NCI-H524 (cell line): ENCODE results near the gene RAB27A.
"Not testable (repeated sequence)": the region's sequence is repeated elsewhere in the genome, so short reads cannot be mapped to it uniquely, and the experiment has no call there.

Source experiments
- DNase-seq, 2 experiments: peaks; one replicate each; lab custom pipeline; 2025; lab: John Stamatoyannopoulos, UW

RAB27A gene

DNA sequence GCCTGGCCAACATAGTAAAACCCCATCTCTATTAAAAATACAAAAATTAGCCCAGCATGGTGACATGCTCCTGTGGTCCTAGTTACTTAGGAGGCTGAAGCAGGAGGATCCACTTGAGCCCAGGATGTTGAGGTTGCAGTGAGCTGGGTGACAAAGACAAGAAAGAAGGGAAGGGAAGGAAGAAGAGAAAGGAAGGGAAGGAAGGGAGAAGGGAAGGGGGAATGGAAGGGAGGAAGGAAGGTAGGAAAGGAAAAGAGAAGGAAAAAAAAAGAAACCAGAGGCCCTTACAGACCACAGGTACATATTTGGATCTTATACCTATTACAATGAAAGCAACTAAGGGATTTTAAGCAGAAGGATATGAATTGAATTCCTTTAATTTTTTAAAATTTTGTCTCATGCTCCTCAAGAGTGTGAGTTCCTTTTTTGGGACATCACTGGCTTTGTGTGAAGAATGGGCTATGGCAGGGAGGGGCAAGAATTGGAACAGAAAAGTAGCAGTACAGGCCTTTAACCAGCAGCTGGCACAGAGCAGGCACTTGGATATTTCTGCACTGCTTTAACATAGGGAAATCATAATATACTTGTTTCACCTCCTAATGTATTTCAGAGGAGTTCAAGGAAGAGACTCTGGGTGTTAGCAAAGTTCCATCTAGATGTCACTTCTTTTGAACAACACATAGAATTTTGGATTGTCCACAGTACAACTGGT lies 7.9 kb downstream of the RAB27A start:
- no peak for DNase-seq

DNA sequence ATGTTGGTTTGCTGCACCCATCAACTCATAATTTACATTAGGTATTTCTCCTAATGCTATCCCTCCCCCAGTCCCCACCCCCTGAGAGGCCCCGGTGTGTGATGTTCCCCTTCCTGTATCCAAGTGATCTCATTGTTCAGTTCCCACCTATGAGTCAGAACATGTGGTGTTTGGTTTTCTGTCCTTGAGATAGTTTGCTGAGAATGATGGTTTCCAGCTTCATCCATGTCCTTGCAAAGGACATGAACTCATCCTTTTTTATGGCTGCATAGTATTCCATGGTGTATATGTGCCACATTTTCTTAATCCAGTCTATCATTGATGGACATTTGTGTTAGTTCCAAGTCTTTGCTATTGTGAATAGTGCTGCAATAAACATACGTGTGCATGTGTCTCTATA lies 9.0 kb downstream of the RAB27A start:
- not testable (repeated sequence) for DNase-seq

DNA sequence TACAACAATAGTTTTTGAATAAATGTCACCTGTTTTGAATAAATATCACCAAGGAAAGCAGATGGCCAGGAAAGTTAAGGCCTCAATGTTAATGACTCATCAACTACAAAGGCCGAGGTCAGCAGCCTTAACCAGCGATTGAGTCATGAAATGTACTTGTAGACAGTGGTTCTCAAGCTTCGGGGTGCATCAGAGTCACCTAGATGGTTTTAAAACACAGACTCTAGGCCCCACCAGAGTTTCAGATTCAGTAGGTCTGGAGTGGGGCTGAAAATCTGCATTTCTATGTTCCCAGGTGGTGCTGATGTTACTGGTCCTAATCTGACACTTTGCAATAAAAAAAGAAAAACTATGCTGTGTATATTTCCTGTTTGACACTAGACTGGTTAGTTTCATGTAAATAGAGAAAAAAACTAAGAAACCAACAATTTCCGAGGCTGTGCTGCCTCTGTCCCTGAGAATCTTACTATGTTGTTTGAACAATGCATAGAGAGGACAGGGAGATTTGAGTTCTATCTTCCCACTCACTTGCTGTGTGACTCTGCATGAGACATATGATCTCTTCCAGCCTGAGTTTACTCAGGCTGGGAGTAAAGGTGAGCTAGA lies 9.8 kb downstream of the RAB27A start:
- DNase-seq = no peak

DNA sequence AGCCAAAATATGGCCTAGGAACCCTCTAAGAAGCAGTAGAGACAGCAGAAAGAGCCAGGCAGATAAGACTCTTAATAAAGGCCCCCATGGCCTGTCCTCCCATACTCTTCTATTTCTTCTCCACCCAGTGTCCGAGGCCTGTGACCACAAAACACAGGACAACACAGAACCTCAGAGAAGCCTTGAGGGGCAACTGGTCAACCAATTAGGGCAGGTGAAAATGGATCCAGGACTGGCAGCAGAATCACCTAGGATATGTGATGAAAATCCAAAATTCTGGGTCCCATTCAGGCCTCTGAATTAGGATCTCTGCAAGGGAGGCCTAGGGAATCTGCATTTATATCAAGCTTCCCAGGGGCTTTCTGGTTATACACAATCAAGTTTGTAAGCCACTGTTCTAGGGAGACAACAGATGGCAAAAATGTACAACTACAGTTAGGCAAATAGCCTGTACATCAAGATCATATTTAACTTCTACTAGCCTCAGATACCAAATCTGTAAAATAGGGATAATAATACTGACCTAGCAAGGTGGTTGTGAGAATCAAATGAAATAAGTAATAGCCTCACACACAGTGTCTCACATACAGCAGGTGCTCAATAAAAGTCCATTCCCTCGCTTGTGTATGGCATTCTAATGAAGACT lies 10.4 kb downstream of the RAB27A start:
- no peak for DNase-seq

DNA sequence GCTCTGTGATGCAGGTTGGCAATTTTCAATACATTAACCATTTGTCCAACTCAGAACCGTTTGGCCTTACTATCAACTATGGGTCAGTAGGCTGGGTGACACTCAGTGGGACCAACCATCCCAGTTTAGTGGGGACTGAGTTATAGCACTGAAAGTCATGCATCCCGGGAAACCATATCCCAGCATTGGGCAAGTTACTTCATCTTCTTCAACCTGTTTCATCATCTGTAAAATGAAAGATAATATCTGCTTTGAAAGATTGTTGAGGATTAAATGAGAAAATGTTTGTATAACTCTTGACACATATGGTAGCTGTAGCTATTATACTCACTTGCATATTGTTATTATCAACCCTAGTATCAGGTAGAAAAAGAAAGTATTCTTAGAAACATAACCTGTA lies 11.9 kb downstream of the RAB27A start:
- no peak for DNase-seq

DNA sequence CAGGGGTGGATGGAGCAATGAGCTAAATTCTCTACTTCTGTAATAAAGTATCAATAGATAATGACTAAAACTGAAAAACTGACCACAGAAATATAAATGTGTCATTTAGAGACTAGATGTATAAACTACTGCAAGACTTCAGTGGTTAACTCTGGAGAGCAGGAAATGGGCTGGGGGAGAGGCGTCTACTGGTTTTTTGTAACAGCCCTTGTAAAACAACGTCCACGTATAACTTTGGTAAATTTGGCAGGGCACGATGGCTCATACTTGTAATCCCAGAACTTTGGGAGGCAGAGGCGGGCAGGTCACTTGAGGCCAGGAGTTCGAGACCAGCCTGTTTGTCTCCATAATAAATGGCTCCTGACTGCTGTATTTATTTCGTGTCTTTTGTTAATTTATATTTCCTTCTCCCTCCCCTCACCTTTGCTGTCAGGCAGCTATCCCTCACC lies 12.5 kb downstream of the RAB27A start:
- no peak for DNase-seq

DNA sequence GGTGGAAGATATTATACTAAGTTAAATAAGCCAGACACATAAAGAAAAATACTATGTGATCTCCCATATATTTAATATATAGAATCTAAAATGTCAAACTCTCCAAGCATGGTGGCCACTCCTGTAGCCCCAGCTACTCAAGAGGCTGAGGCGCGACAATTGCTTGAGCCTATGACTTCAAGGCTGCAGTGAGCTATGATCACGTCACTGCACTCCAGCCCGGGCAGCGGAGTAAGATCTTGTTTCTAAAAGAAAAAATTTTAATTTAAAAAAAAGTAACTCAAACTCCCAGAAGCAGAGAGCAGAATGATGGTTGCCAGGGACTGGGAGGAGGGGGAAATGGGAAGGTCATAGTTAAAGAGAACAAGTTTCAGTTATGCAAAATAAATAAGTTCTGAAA lies 13.3 kb downstream of the RAB27A start:
- no peak for DNase-seq

DNA sequence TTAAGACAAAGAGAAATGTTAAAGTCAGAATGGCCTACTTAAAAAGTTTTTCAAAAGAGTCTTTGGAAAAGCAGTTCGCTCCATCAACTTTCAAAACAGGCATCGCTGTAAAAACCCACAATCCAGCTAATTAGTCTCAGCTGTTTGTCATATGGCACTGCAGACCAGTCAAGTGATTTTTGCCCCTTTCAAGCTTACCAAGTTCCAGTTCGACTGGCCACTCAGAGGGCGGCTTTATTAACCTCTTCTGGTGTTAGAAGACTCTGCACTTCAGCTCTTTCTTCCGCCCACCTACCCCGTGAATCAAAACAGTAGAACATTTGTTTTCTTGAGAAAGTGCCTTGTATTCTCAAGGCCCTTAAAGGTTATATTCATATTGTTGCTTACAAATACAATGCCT lies 19.3 kb downstream of the RAB27A start:
- no peak for DNase-seq

DNA sequence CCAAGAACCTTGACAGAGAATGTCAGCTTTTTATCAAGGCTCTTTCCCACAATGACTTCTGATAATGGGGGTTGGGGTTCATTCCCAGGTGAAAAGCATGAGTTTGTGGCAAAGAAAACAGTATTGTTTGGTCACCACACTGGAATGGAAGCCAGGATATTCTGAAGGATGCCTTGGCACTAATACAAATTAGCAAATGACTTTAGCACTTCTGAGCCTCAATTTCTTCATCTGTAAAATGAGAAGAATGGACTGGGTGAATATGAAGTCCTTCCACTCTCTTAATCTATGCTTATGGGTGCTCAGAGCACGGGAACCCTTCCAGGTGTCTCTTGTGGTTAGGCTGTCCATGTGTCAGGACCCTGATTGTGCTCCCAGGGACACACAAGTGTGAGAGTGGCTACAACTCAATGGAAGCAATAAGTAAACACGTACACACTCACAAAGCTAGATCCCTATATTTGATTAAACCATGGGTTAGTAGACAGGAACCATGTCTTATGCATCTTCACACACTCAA lies 21.4 kb downstream of the RAB27A start:
- DNase-seq = no peak

DNA sequence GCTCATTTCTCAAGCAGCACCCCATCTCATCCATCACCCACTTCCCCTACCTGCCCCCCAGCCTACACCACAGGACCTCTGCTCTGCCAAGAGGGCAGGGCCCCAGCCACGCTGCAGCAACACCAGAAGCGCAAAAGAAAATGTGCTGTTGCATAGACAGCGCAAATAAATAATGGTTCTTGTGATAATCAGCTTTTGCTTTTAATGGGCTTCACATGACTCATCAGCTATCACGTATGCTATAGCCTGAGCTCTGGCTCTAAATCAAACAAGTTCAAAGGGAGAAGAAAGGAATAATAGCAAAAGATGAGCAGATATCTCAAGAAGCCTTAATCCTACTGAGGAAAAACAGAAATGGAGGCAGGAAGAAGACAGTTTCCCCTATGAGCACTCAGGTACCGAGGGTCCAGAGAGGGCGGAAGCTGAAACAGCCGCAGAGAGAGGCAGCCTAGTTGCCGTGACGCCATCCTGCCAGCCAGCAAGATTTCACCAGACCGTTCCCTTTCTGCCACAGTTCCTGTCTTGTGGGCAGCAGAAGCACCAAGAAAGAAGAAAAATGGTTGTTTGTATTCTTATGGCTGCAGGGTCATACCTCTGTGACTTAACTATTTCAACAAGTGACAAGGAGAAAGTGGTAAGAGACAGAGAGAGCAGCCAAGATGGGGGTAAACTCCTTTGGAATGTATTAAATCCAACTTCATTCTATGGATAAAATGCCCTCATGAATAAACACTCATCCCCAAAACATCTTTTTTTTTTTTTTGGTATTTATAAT lies 22.0 kb downstream of the RAB27A start:
- no peak for DNase-seq

DNA sequence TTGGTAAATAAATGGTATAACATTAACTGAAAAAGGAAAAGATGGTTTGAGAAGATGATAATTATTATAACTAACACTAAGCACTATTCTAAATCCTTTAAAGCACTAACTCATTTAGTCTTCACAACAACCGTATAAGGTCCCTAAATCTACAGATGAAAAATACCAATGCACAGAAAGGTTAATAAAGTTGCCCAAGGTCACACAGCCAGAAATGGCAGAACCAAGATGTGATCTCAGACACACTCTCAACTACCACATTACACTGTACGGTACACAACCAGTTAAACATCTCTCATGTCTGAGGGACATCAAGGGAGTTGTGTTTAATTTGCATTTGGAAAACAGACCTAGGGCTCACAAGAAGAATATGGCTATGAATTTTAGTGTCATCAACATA lies 23.1 kb downstream of the RAB27A start:
- no peak for DNase-seq

DNA sequence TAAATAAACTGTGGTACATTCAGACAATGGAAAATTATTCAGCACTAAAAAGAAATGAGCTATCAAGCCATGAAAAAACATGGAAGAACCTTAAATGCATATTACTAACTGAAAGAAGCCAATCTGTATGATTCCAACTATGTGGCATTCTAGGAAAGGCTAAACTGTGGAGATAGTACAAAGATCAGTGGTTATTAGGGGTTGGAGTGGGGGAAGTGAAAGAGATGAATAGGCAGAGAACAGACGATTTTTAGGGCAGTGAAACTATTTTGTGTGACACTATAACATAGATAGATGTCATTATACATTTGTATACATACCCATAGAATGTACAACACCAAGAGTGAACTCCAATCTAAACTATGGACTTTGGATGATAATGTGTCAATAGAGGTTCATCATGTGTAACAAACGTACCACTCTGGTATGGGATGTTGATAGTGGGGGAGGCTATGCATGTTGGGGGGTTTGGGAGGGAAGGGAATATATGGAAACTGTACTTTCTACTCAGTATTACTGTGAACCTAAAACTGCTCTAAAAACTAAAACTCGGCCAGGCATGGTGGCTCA lies 29.0 kb downstream of the RAB27A start:
- no peak for DNase-seq

DNA sequence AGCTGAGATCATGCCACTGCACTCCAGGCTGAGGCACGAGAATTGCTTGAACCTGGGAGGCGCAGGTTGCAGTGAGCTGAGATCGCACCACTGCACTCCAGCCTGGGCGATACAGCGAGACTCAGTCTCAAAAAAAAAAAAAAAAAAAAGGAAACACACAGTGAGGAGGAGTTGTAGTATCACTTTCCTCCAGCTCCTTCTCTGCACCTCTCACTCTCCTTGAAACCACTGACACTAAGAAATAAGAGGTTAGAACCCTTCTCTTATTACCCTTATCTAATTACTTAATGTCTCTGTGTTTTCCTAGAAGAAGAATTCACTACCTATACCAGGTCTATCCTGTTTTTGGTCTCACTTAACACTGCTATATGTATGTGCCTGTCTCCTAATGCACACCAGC lies 31.7 kb downstream of the RAB27A start:
- no peak for DNase-seq

DNA sequence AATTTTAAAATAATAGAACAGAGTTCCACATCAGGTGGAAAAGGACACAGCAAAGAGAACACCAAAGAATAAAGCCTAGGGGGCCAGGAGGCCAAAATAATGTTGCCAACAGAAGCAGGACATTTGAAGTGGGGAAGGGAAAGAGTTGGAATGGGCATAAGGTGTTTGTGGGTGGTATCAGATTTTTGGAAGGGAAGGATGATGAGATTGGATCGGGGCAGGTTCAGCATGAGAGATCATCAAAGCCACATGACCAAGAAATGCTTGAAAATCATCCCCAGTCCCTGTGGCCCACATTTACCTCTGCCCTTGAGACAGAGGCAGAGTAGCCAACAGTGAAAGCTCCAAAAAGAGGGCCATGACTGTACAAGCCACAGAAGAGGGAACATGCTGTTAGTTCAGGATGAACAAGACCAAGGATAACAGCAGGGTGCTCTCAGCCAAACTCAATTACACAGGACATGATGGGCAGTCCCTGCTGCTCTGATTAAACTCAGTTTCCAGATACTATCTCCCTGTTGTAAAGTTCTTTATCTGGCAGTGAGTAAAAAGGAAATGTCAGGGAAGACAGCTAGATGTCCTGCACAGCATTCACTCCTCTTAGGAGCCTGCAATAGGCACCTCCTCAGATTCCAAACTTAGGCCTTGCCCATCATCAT lies 32.5 kb downstream of the RAB27A start:
- DNase-seq = no peak

DNA sequence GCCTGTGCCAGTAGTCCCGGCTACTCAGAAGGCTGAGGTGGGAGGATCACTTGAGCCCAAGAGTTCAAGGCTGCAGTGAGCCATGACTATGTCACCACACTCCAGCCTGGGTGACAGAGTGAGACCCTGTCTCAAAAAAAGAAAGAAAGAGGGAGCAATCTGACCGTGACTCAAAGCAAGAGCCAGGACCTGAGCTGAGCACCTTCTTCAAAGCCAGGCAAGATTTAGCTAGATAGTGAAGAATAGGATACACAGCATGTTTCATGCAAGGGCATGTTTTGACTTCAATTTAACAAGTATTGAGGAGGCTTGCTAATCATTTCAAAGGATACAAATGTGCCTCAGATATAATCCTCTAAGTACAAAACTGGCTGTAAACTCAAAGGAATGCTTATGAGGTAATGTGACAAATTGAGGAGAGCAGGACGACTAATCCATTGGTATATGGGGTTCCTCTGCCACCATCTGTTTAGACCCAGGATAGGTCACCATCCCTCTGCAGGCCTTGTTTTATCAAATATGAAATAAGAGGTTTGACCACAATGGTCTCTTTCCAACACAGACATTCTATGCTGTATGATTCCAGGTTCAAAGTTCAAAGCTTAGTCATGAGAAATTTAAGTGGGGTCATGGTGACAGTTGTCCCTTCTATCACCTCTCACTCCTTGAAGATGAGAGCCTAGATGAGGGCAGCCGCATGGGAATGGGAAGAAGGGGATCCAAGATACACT lies 33.2 kb downstream of the RAB27A start:
- DNase-seq = no peak

DNA sequence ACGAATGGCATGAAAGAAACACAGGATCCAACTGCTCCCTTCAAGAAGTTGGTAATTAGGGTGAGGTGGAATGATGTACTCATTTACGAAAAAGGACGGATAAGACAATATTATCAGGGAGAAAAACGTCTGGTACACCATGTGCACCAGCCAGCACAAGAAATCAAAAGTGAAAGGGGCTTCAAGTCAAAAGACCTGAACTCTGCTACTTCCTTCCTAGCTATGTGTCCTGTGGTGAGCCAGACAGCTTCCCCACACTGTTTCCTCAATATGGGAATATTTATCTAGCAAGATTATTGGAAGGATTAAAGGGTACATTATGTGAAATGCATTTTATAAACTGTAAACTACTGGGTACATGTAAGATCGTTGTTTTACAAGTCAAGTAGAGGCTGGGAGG lies 33.9 kb downstream of the RAB27A start:
- no peak for DNase-seq

DNA sequence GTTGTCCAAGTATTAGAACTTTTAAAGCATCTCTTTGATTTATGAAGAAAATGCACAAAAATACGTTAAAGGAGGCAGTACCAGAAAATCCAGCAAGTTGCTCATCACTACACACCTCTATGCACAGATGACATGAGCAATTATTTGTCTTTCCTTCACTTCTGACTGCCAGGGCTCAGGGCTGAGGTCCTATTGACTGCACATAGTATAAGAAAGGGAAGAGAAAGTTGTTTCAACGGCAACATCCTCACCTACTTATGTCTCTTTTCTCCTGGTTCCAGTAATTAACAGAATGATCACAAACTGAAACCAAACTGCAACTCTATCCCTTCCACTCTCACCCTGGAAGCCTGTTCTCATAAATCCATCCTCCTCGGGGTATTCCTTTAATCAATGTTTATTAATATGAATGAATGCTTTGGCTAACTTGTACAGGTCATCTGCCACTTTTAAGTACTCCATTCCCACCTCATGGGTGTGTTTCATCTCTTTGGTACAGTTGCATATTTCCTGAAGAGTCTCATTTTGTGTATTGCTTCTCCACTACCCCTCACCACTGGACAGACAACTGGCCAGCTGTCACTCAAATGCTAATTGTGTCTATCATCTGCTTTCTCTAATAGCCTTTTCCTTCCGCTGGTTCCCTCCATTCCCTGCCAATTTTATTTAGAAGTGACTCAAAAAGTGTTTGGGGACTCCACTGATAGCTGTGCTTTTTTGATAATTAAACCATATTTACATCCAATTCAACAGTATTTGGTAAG lies 34.5 kb downstream of the RAB27A start:
- DNase-seq = no peak

DNA sequence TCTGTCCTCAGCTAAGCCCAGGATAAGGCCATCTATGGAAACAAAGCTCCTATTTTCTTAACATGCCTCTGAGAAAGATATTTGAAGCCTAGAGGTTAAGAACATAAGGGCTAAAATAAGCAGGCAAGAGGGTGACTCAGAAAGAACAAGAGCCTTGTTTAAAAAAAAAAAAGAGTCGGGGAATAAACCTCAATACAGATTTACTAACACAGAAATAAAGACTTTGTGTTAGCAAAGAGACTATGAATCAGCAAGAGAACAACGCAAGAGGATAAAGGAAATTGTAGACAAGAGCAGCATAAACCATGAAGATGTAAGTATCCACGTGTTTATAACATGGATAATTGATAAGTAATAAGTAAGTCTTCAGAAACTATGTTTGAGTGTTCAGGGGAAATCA lies 36.0 kb downstream of the RAB27A start:
- no peak for DNase-seq

DNA sequence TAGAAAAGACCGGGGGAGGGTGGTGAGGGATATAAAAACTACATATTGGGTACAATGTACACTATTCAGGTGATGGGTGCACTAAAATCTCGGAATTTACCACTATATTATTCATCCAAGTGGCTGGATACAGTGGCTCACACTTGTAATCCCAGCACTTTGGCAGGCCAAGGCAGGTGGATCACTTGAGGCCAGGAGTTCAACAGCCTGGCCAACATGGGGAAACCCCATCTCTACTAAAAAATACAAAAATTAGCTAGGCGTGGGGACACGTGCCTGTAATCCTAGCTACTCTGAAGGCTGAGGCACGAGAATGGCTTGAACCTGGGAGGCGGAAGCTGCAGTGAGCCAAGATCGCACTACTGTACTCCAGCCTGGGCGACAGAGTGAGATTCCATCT lies 37.4 kb downstream of the RAB27A start:
- DNase-seq = not testable (repeated sequence)

DNA sequence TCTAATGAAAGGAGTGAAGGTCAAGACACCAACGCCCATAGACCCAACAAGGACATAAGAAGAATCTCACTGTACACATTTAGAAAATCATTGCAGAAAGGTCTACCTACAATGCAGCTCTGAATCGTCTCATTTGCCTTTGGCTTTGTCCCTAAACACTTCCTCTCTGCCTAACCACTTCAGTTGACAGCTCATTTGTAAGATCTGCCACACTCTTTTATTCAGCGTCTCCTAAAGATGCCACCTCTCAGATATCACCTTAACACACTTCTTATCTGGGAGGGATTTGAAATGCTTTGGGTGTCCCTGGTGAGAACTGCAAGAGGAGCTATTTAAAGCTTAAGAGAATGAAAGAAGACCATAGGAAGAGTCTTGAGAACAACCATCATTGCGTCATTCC lies 38.7 kb downstream of the RAB27A start:
- no peak for DNase-seq
